GM21526 (cell line): Measurements from ENCODE around the gene PSRC1.
"Not testable (repeated sequence)": the region's sequence is repeated elsewhere in the genome, so short reads cannot be mapped to it uniquely, and the experiment has no call there.

Experiments used
- ATAC-seq: cut with Tn5 transposase; IDR thresholded peaks from one replicate; pipeline ENCODE4 v1.9.1; 2021; ENCODE audit warnings: moderate library complexity; ENCODE audit not compliant: unreplicated experiment, low FRiP score

PSRC1 gene

GRCh38 chr1:109298666-109299557, 16.0 kb upstream of the PSRC1 start:
- no peak for ATAC-seq

DNA sequence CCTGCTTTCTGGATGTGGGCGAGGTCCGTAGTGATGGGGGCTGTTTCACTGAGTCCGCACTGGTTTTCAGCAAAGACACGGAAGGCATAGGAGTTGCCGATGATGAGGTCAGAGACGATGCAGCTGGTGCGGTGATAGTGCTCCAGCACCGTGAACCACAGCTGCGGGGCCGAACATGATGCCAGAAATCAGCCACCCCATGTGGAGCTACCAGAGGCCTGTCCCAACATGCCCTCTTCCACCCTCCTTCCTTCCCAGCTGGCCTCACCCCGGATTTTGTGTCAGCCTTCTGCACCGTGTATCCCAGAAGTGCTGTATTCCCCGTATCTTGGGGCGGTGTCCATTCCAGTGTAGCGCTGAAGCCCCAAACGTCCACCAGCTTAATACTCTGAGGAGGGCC, 13.8 kb upstream of the PSRC1 start:
- ATAC-seq = no peak

DNA sequence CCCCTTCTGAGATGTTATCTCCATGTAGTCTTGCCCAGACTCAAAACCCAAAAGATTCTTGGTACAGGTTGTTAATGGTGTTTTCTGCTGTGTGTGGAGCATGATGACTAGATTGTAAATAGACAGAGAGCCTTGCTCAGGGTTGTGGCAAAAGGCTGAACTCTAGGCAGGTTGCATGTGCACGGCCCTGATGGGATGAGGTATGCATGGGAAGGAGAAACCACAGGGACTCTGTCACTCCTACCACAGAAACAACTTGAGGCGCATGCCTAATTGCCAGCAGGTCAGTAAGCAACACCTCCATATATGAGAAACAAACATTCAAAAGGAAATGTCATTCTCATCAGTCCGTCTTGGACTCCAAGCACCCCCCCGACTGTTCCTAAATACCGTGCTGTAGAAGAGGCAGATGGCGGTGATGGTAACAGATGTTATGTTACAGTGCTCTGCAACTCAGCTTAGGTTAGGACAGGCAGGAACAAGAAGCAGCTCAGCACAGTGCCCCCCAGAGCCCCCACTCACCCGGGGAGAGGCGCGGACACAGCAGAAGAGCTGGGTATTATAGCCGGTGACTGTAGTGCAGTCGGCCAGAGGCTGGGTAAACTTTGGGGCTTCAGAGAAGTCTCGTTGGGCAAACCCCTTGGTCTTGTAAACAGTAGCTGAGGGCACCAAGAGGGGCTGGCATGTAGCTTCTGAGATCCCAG, 12.9 kb upstream of the PSRC1 start:
- ATAC-seq = no peak

DNA sequence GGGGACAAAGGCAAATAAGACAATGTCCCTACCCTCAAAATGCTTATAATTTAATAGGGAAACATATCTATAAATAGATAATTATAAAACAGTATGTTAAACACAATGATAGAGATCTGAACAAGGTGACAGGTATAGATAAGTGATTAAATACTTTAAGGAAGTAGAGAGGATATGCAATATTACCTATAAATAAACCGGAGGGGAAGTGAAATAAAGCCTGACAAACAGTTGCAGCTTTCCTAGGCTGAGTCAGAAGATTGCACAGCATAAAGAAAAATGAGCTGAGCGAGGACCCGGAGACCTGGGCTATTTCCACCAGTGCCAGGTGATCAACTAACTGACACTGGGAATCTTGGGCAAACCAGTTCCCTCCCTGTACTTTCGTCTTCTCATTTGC, 11.5 kb upstream of the PSRC1 start:
- ATAC-seq = no peak

DNA sequence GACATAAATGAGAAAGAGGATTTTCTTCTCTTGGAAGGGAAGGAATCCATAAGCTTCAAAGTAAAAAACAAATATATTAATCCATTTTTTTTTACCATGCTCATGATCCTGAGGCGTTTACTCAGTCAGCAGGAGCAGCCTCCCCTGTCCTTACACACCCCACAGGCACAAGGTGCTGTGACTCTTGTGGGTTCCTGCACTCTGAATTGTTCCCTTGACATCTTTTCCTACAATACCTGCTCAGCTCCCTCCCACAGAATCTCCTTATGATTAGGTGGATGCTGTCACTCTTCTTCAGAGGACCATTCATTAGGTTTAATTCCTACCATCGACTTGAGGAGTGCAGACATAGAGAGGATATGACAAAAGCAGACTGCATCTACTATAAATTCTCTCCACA, 10.1 kb upstream of the PSRC1 start:
- no peak for ATAC-seq

DNA sequence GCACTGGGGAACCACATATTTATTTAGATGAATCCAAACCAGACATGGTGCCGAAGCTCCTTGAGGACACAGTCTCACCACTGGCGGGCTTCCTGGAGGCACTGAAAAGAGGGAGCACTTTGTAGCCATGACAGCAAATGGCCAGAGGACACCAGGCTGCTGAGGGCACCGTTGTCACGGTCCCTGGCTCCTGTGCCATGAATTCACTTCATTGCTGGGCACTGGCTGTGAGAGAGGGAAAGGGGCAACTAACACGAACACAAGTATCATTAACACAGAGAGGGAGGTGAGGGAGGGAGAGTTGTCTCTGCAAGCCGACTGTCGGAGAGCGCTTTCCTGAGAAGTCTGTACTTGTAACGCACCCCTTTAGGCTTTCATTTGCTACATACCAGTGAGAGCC, 9.4 kb upstream of the PSRC1 start:
- no peak for ATAC-seq

DNA sequence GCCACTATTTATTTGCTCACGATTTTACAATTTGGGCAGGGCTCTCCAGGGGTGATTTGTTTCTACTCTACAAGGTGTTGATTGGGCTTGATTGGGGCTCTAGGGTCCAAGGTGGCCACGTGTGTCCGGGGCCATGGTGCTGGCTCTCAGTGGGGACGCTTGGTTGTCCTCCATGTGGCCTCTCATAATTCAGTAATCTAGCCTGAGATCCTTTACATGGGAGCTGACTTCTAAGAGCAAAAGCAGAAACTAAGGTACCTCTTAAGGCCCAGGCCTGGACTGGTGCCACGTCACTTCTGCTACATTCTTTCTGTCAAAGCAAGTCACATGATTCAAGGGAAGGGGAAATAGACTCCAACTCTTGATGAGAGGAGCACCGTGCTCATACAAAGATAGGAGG, 8.1 kb upstream of the PSRC1 start:
- ATAC-seq = no peak

- ATAC-seq = no peak
Measured at GRCh38 chr1:109290137-109290536, 7.2 kb upstream of the PSRC1 start.

- not testable (repeated sequence) for ATAC-seq
Measured at GRCh38 chr1:109286762-109287161, 3.8 kb upstream of the PSRC1 start.

DNA sequence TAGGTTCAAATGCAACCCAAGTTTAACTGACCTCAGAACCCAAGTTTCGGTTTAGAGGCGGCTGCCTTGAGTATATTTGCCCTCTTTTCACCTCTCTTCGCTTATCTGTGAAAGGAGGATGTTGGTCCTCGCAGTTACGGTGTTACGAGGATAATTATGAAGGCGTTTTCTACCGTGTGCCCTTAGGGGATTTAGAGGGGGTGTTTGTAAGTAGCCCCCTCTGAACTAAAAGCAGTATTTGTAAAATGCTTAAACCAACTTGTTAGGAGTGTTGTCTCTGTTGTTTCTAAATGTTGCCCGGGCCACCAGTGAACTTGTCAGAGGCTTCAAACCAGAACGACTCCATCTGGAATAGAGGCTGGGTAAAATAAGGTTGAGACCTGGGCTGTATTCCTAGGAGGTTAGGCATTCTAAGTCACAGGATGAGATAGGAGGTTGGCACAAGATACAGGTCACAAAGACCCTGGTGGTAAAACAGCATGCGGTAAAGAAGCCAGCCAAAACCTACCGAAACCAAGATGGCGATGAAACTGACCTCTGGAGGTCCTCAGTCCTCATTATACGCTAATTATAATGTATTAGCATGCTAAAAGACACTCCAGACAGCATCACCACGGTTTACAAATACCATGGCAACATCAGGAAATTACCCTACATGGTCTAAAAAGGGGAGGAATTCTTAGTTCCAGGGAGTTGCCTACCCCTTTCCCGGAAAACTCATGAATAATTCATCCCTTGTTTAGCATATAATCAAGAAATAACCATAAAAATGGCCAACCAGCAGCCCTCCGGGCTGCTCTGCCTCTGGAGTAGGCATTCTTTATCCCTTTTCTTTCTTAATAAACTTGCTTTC, 1.0 kb upstream of the PSRC1 start:
- peak; percentile 34 for ATAC-seq

- no peak for ATAC-seq
Measured at GRCh38 chr1:109282497-109282951, 421 bp downstream of the PSRC1 start.

DNA sequence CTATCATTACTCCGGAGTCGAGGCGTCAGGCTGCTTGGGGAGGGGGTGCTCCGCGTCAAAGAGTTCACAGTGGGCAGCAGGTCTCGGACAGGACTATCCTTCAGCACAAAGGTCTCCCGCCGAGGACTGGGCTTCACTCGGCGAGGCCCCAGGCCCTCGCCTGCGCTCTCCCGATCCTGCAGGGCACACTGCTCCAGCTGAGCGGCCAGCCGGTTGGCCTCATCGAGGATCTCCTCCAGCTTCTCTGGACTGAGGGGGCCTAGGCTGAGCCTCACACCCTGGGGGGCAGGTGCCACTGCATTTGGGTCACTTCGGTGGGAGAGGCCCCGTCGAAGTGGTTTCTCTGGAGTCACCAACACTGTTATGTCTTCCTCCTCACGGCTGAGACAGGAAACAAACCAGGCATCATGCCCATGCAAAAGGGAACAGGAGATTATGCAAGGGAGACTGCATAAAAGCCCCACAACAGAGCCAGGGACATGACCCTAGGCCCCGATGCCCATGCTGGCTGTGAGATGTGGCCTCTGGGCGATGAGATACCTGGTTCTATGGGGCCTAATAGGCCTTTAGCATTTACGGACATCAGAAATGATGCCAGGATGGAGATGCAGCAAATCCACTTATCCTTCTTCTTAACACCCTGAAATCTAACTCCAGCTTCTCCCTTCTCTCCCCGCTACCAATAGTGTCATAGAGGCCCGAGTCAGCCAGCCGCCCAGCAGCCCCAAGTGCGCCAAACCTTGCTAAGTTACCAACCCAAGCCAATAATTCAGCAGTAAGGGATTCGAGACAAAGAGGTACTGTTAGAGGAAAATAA, 1.1 kb downstream of the PSRC1 start:
- no peak for ATAC-seq

- ATAC-seq = no peak
Measured at GRCh38 chr1:109280862-109281261, 2.1 kb downstream of the PSRC1 start.

- no peak for ATAC-seq
Measured at GRCh38 chr1:109279615-109280278, 3.2 kb downstream of the PSRC1 start.

- ATAC-seq = no peak
Measured at GRCh38 chr1:109277434-109278204, 5.3 kb downstream of the PSRC1 start.

GRCh38 chr1:109275706-109276345, 7.1 kb downstream of the PSRC1 start:
- ATAC-seq = no peak

DNA sequence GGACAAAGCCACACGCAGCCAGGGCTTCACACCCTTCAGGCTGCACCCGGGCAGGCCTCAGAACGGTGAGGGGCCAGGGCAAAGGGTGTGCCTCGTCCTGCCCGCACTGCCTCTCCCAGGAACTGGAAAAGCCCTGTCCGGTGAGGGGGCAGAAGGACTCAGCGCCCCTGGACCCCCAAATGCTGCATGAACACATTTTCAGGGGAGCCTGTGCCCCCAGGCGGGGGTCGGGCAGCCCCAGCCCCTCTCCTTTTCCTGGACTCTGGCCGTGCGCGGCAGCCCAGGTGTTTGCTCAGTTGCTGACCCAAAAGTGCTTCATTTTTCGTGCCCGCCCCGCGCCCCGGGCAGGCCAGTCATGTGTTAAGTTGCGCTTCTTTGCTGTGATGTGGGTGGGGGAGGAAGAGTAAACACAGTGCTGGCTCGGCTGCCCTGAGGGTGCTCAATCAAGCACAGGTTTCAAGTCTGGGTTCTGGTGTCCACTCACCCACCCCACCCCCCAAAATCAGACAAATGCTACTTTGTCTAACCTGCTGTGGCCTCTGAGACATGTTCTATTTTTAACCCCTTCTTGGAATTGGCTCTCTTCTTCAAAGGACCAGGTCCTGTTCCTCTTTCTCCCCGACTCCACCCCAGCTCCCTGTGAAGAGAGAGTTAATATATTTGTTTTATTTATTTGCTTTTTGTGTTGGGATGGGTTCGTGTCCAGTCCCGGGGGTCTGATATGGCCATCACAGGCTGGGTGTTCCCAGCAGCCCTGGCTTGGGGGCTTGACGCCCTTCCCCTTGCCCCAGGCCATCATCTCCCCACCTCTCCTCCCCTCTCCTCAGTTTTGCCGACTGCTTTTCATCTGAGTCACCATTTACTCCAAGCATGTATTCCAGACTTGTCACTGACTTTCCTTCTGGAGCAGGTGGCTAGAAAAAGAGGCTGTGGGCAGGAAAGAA, 8.1 kb downstream of the PSRC1 start:
- no peak for ATAC-seq
